Measurements from ENCODE around the gene LYRM2. TPM values are rescaled to one million over a fixed set of nuclear protein-coding genes. Genes with fewer than 3 reads are reported as not detected.

The LYRM2 gene
- total and polyA plus RNA-seq, 7 experiments from 2014 or later = 18.1 to 79.2 (median 35.4) TPM

- Mint-ChIP-seq H3K4me1 (peaks cover 0 to 4% (median 0%) of the 10 kb centered on the region in 7 donors), H3K27me3 (peaks cover 0 to 4% (median 0%) of the 10 kb centered on the region in 5 donors), H3K27ac (no peak overlapping the region), H3K4me3 (no peak overlapping the region), H3K36me3 (no peaks in the 10 kb centered on the region), H3K9me3 (no peaks in the 10 kb centered on the region)
- H3K27ac ChIP-seq (ENCODE audit: low read depth, low read length) = no peak overlapping the region
- no peak for ATAC-seq
- no peaks in the 10 kb centered on the region for H3K36me3 ChIP-seq (ENCODE audit: control insufficient read depth in 2 of 3, insufficient read depth in 3 of 3, low read length in 3 of 3)
- POLR2A ChIA-PET = interaction anchor here (0.6 kb wide), 1 partner anchor 546 kb away, joined by 7 read pairs; no protein-coding TSS in a partner anchor
- no peaks in the 10 kb centered on the region for H3K9me3 ChIP-seq (ENCODE audit: control insufficient read depth in 2 of 3, low read length in 3 of 3)
- CTCF ChIA-PET = no interaction called here
- DNase-seq = no peak
- intact Hi-C loops (cut with micrococcal nuclease) = no loop called here
- no peak overlapping the region for H3K4me3 ChIP-seq (ENCODE audit: low read length)
- no peaks in the 10 kb centered on the region for H3K4me1 ChIP-seq (ENCODE audit: control insufficient read depth in 2 of 2, insufficient read depth in 2 of 2, low read length in 2 of 2)
- H3K27me3 ChIP-seq (ENCODE audit: control insufficient read depth in 2 of 2, insufficient read depth in 2 of 2, low read length in 2 of 2) = no peaks in the 10 kb centered on the region
Measured at GRCh38 chr6:89522778-89523177, 115.8 kb downstream of the LYRM2 start.

- H3K4me3 Mint-ChIP-seq = no peak overlapping the region
- no peak overlapping the region for H3K27ac Mint-ChIP-seq
- peaks cover 0 to 4% (median 0%) of the 10 kb centered on the region in 5 donors for H3K27me3 Mint-ChIP-seq
- no peaks in the 10 kb centered on the region for H3K9me3 Mint-ChIP-seq
- Histone ChIP-seq H3K4me1 (ENCODE audit: control insufficient read depth in 2 of 2, insufficient read depth in 2 of 2, low read length in 2 of 2) (no peaks in the 10 kb centered on the region), H3K4me3 (ENCODE audit: low read length) (no peak overlapping the region), H3K9me3 (ENCODE audit: control insufficient read depth in 2 of 3, low read length in 3 of 3) (no peaks in the 10 kb centered on the region), H3K27ac (ENCODE audit: low read depth, low read length) (no peak overlapping the region), H3K27me3 (ENCODE audit: control insufficient read depth in 2 of 2, insufficient read depth in 2 of 2, low read length in 2 of 2) (no peaks in the 10 kb centered on the region), H3K36me3 (ENCODE audit: control insufficient read depth in 2 of 3, insufficient read depth in 3 of 3, low read length in 3 of 3) (no peaks in the 10 kb centered on the region)
- peaks cover 0 to 1% (median 0%) of the 10 kb centered on the region in 7 donors for H3K4me1 Mint-ChIP-seq
- CTCF ChIA-PET = no interaction called here
- intact Hi-C loops (cut with micrococcal nuclease) = no loop called here
- no peak for DNase-seq
- ATAC-seq = no peak
- POLR2A ChIA-PET = no interaction called here
- H3K36me3 Mint-ChIP-seq = no peaks in the 10 kb centered on the region
Measured at GRCh38 chr6:89520736-89521135, 117.8 kb downstream of the LYRM2 start.

GRCh38 chr6:89518352-89519055 is 120.0 kb downstream of the LYRM2 start:
- Mint-ChIP-seq H3K36me3 (no peaks in the 10 kb centered on the region), H3K4me1 (peaks cover 0 to 1% (median 0%) of the 10 kb centered on the region in 7 donors), H3K27ac (no peak overlapping the region), H3K9me3 (peaks cover 0 to 3% (median 0%) of the 10 kb centered on the region in 11 donors), H3K4me3 (no peak overlapping the region), H3K27me3 (peaks cover 0 to 4% (median 0%) of the 10 kb centered on the region in 5 donors)
- Histone ChIP-seq H3K36me3 (ENCODE audit: control insufficient read depth in 2 of 3, insufficient read depth in 3 of 3, low read length in 3 of 3) (no peaks in the 10 kb centered on the region), H3K4me3 (ENCODE audit: low read length) (no peak overlapping the region), H3K4me1 (ENCODE audit: control insufficient read depth in 2 of 2, insufficient read depth in 2 of 2, low read length in 2 of 2) (no peaks in the 10 kb centered on the region), H3K27ac (ENCODE audit: low read depth, low read length) (no peak overlapping the region), H3K27me3 (ENCODE audit: control insufficient read depth in 2 of 2, insufficient read depth in 2 of 2, low read length in 2 of 2) (no peaks in the 10 kb centered on the region), H3K9me3 (ENCODE audit: control insufficient read depth in 2 of 3, low read length in 3 of 3) (no peaks in the 10 kb centered on the region)
- DNase-seq = no peak
- CTCF ChIA-PET = no interaction called here
- no peak for ATAC-seq
- intact Hi-C loops (cut with micrococcal nuclease) = no loop called here
- POLR2A ChIA-PET = no interaction called here

Other genes with a start within 250 kb of the LYRM2 start
- gene RRAGD, start 226.5 kb downstream of the LYRM2 start, total RNA-seq = 10 to 100 TPM in 2 of 5 experiments, 1 to 10 TPM in 3; 7.3 to 12.1 (median 9.6) TPM
- 1 to 10 TPM; 2.4 to 3.2 TPM for gene RRAGD, start 226.5 kb downstream of the LYRM2 start, polyA plus RNA-seq
- 1 to 10 TPM; 3.1 to 6.6 (median 3.8) TPM for gene ANKRD6, start 205.6 kb downstream of the LYRM2 start, total RNA-seq
- 1 to 10 TPM in 1 of 2 donors, under 1 TPM in 1; 0.71 to 2.2 TPM for gene ANKRD6, start 205.6 kb downstream of the LYRM2 start, polyA plus RNA-seq
- 10 to 100 TPM; 54.9 to 66.1 (median 63.0) TPM for gene MDN1, start 181.0 kb upstream of the LYRM2 start, total RNA-seq
- 10 to 100 TPM in 1 of 2 donors, 1 to 10 TPM in 1; 8.2 to 10.0 TPM for gene MDN1, start 181.0 kb upstream of the LYRM2 start, polyA plus RNA-seq
- gene CASP8AP2, start 191.1 kb upstream of the LYRM2 start, total RNA-seq = 10 to 100 TPM; 21.2 to 44.8 (median 34.5) TPM
- gene CASP8AP2, start 191.1 kb upstream of the LYRM2 start, polyA plus RNA-seq = 10 to 100 TPM; 43.2 to 51.0 TPM

Data from naive thymus-derived CD4-positive, alpha-beta T cell (primary cell).